GM19351 (cell line): ENCODE measurements around the gene PRELID3B.
A peak's percentile ranks its signal among the peaks of the same experiment; 100 is the strongest.
"Not testable (repeated sequence)": the region's sequence is repeated elsewhere in the genome, so short reads cannot be mapped to it uniquely, and the experiment has no call there.

Experiments used
- ATAC-seq: cut with Tn5 transposase; IDR thresholded peaks from one replicate; pipeline ENCODE4 v1.9.1; 2021; ENCODE audit warnings: mild to moderate bottlenecking, moderate library complexity; ENCODE audit not compliant: unreplicated experiment

The PRELID3B gene

GRCh38 chr20:59050437-59050836 lies 7.9 kb upstream of the PRELID3B start:
- ATAC-seq, result no peak

DNA sequence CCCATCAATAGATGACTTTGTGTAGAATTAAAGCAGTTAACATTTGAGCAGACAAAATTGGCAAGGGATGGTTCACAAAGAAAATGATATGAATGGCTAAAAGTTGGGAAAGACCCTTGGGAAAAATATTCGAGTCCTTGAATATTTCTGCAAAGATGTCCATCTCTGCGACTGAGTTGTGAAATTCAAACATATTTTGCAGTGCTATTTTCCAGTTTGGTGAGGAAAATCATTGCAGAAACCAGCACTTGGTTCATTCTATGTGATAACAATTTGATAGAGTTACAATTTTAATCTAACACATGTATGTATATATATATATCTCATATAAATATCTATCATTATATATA lies 6.1 kb upstream of the PRELID3B start:
- ATAC-seq, result no peak

DNA sequence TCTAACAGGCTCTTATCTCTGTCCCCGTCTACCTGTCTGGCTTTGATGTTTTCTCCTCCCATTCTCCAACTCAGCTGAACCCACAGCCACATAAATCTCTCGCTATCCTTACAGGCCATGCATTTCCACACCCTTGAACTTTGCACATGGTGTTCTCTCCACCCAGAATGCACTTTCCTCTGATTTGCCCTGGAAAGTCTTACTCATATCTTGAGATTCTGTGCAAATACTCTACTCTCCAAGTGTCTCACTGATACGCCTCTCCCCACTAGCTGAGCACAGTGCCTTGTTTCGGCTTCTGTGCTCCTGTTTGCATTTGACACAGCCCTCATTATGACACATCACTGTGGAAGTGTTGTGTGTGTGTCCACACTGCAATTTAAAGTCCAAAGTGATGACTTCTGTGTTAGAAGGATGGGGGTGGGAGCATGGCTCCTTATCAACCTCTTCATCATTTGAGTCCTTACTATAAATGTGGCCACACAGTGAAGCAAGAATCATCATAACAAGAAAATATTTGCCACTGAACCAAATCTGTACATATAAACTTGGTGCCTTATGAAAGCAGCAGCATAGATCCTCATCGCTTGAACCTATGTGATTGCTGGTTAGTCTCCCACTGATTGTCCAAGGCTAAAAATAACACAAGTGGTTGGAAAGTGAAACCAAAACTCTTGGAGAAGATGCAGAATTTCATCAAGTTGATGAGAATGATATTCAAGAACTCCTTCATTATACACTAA lies 5.5 kb upstream of the PRELID3B start:
- no peak for ATAC-seq

- no peak for ATAC-seq
Observed at GRCh38 chr20:59046862-59047261, 4.3 kb upstream of the PRELID3B start.

- no peak for ATAC-seq
Observed at GRCh38 chr20:59044796-59045195, 2.2 kb upstream of the PRELID3B start.

- ATAC-seq, result no peak
Observed at GRCh38 chr20:59044295-59044694, 1.7 kb upstream of the PRELID3B start.

GRCh38 chr20:59043698-59044097 lies 1.1 kb upstream of the PRELID3B start:
- no peak for ATAC-seq

DNA sequence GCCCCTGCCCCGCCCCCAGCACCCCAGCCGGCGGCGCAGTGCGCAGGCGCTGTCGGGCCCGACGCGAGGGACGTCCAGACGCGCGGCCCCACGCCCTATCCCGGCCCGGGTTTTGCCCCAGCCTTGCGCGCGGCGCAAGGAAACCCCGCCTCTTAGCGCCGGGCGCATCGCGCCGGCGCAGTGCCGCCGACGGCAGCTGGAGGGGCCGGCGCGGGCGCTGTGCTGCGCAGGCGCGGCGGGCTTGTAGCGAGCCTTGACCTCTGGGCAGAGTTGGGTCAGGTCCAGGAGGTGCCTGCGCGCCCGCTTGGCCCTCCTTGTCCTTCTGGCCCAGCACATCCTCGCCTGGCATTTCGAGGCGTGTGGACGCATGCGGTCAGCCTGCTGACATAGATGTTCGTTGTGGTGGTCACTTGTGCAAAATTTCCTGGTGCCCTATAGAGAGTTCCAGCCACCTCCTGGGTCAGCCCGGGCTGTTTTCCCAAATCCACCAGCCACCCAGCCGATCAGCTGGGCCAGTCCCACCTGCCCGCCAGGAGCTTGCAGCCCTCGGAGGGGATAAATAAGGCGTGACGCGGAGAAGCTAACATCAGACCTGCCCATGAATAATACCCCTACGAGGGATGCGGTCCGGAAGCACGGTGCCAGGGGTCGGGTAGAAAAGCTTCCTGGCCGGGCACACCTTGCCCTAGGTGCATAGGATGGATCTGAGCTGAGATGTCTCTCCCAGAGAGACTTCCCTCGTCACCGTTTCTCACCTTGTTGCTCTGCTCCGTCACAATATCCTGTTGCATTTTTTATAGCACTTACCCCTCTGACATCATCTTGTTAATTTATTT lies 428 bp upstream of the PRELID3B start:
- ATAC-seq, result peak; percentile 90

DNA sequence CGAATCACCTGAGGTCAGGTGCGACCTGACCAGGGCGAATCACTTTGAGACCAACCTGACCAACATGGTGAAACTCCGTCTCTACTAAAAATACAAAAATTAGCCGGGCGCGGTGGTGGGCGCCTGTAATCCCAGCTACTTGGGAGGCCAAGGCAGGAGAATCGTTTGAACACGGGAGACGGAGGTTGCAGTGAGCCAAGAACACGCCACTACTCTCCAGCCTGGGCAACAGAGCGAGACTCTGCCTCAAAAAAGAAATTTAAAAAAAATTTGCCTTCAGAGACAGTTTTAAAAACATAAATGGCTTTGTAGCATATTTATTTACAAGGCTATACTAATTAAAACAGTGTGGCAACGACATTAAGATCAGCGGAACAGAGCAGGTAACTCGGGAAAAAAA lies 1.1 kb downstream of the PRELID3B start:
- ATAC-seq, result not testable (repeated sequence)

DNA sequence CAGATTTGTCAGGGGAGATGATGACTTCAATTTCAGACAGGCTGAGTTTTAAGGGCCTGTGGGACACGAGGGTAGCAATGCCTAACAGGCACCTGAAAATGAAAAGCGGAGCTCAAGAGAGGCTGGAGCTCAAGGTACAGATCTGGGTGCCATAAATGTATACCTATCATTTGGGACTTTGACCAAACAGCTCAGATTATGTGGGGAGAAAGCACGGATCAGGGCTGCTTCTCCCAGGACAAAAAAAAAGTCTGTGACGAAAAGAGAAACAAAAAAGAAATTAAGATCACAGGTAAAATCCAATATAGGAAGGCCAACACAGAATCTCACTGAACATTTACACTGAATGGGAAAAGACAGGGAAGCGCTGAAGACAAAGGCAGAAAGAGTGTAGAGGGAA lies 1.9 kb downstream of the PRELID3B start:
- no peak for ATAC-seq

DNA sequence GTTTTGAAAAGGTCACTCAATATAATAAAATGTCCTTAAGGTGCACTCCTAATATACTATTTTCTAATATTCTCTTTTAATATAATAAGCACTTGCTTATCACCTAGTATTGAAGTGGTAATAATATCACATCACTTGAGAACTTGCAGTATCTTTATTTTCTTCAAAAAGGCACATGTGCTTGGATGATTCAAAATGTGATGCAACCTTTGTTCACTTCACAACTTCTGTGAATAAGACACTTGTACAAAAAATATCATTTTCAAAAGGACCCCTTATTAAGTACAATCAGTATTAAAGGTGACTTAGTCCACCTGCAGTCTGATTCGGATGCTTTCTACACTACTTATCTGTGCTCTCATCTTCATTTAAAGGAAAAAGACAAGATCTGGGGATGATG lies 3.4 kb downstream of the PRELID3B start:
- ATAC-seq, result no peak

GRCh38 chr20:59037386-59037785 lies 5.2 kb downstream of the PRELID3B start:
- ATAC-seq, result no peak

- ATAC-seq, result no peak
Observed at GRCh38 chr20:59035381-59035780, 7.2 kb downstream of the PRELID3B start.

DNA sequence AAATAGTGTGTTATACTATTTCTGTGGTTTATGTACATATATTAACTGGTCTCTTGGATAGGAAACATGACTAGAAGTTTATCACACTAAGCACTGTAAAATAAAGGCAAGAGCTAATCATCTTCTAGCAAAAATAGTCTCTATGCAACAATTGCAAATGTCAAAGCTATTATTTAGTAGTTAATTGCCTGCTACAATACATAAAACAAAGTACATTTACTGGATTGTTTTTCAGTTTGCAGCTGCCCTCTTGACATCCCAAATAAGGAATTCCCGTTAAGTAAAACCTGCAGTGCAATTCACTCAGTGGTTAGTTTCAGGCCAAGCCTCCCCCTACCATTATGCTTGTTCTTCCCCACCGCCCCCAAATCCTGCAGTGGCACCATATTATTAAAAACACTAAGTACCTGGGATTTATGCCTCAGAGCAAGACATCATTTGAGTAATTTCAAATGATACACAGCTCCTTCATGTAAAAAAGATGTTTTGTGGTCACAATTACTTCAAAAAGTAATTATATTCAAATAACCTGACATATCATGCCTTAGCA lies 8.9 kb downstream of the PRELID3B start:
- ATAC-seq, result no peak

GRCh38 chr20:59033093-59033492 lies 9.5 kb downstream of the PRELID3B start:
- ATAC-seq, result no peak

- peak; percentile 38 for ATAC-seq
Observed at GRCh38 chr20:59032713-59033059, 9.9 kb downstream of the PRELID3B start.

- ATAC-seq, result peak; percentile 93
Observed at GRCh38 chr20:59032023-59032712, 10.4 kb downstream of the PRELID3B start, which contains the start of gene ATP5F1E. Gene ATP5F1E (minus strand): TSS chr20:59032335. CDS start chr20:59032251, 84 bp downstream.

- ATAC-seq, result no peak
Observed at GRCh38 chr20:59031564-59032022, 11.0 kb downstream of the PRELID3B start.

DNA sequence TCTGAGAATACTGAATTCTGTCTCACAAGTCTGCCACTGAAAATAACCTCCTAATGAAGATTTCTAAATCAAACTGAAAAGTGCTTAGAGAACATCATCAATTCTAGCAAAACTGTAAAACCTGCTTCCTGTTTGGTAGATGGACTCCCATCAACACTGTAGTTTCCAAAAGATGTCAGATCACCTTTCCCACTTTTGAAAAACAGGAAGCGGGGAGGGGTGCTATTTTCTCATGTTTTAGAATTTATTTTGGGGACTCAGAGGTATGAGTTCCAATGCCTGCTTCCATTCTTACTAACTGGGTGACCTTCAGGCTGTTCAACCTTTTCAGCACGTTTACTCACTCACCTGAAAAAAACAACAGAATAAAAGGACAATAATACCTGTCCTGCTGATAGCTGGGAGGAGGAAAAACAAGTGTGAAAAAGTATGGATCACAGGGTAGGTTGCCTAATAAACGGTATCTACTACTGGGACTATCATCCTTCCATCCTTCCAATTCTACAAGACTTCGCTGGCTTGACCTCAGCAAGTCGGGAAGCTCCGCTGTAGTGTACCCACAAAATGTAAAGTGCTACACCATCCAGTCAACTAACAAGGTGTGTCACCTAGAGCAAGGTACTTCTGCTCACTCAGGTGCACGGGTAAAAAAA lies 11.5 kb downstream of the PRELID3B start:
- no peak for ATAC-seq

DNA sequence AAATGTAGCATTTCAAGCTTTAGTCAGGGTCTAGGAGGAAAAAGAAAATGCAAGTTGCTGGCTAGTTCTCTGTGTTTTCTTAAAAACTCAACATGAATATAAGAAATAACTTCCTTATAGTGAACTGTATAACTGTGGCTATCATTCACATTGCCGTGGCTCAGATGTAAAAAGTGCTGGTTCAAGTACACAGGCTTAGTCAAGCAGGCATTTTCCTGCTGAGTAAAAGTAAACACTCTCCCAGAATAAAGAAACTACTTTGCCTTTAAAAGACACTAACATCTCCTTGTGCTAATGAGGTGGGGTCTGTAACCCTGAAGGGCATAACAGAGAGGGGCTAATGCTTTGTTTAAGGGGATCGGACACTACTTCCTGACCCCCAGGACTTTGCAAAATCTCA lies 13.8 kb downstream of the PRELID3B start:
- ATAC-seq, result no peak
